HG02571 (cell line): ENCODE results near the gene GPRIN2.
"Not testable (repeated sequence)": the region's sequence is repeated elsewhere in the genome, so short reads cannot be mapped to it uniquely, and the experiment has no call there.

ENCODE experiments used
- ATAC-seq: cut with Tn5 transposase; IDR thresholded peaks from one replicate; pipeline ENCODE4 v1.9.1; 2021; ENCODE audit warnings: mild to moderate bottlenecking, moderate library complexity; ENCODE audit not compliant: unreplicated experiment

Gene GPRIN2

DNA sequence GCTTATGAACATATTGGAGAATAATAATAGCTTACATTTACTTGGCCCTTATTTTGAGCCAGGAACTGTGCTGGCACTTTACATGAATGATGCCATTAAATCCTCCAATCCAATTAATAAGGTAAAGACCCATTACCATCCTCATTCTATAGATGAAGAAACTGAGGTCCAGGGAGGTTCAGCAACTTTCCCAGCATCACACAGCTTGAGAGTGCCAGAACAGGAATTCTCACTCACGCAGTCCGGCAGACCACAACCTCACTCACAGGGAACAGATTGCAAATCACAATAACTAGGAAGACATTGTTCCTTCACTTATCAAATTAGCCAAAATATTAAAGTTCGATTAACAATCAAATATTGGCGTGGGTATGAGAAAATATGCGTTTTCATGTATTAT, 18.3 kb downstream of the GPRIN2 start:
- no peak for ATAC-seq

DNA sequence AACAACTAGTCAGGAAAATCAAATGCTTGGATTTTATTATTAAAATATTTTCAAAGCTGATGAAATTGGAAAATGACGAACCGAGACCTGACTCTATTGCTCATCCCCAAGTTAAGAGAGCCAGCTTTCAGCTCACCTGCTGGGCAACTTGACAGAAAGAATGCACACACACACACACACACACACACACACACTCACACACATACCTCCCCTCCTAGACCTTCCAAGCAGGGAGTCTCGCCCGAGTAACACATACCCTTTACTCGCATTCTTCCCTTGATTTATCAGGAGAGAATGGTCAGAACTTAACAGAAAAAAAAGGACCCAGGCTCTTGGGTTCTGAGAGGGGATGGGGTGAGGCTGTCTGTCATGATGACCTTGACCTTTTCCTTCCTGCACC, 19.1 kb downstream of the GPRIN2 start:
- ATAC-seq: no peak

GRCh38 chr10:46536781-46537180, 19.7 kb downstream of the GPRIN2 start:
- ATAC-seq: no peak

GRCh38 chr10:46536171-46536570, 20.3 kb downstream of the GPRIN2 start:
- no peak for ATAC-seq

DNA sequence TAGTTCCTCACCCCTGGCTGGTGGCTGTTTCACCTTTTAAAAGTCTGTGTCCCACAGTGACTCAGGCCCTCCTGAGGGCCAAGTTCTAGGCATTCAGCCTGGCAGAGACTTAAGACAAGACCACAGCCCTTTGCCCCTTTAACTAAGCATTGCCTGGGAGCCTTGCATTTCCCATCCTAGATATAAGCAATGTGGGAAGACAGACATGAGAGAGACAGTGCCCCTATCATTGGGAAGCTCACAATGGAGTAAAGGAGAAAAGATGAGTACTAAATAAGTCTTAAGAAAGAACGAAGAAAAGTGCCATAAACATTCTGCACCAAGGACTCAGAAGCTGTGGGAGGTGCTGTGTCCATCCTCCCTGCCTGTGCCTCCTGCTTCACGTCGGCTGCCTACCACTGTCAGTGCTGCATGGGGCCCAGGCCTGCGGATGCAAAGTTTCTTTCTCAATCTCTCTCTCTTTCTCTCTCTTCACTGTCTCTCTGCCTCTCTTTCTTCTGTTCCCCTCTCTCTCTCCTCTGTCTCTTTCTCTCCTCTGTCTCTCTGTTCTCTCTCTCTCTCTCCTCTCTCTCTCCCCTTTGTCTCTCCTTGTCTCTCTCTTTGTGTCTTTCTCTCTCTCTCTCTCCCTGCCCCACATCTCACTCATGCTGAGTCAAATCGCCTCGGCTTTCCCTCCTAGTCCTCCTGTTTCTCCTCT, 21.5 kb downstream of the GPRIN2 start:
- ATAC-seq: no peak

GRCh38 chr10:46532256-46532655, 24.2 kb downstream of the GPRIN2 start:
- ATAC-seq: not testable (repeated sequence)

DNA sequence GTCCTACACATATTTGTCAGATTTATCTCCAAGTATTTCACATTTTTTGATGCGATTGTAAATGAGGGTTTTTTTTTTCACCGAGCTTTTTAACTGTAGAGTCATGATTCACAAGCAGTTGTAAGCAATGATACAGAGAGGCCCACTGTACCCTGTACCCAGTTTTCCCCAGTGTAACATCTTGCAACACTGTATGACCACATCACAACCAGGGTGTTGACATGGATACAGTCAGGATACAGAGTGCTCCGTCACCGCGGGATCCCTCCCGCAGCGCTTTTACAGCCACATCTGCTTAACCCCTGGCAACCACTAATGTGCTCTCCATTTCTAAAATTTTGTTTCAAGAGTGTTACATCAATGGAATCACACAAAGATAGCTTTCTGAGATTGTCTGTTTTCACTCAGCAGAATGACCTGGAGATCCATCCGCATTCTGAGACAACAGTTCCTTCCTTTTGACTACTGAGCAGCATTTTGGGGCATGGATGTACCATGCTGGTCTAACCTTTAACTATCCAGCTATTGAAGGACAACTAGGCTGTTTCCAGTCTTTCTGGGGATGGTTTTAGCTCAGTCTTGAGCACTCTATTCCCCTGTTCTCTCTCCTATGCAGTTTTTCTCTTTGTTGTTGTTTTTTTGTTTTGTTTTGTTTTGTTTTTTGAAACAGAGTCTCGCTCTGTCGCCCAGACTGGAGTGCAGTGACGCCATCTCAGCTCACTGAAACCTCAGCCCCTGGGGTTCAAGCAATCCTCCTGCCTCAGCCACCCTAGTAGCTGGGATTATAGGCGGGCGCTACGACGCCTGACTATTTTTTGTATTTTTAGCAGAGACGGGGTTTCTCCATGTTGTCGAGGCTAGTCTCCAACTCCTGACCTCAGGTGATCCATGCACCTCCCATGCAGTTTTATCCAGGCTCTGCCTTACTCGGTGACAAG, 25.9 kb downstream of the GPRIN2 start:
- ATAC-seq: no peak

- ATAC-seq: not testable (repeated sequence)
Measured at GRCh38 chr10:46529742-46530141, 26.7 kb downstream of the GPRIN2 start.

DNA sequence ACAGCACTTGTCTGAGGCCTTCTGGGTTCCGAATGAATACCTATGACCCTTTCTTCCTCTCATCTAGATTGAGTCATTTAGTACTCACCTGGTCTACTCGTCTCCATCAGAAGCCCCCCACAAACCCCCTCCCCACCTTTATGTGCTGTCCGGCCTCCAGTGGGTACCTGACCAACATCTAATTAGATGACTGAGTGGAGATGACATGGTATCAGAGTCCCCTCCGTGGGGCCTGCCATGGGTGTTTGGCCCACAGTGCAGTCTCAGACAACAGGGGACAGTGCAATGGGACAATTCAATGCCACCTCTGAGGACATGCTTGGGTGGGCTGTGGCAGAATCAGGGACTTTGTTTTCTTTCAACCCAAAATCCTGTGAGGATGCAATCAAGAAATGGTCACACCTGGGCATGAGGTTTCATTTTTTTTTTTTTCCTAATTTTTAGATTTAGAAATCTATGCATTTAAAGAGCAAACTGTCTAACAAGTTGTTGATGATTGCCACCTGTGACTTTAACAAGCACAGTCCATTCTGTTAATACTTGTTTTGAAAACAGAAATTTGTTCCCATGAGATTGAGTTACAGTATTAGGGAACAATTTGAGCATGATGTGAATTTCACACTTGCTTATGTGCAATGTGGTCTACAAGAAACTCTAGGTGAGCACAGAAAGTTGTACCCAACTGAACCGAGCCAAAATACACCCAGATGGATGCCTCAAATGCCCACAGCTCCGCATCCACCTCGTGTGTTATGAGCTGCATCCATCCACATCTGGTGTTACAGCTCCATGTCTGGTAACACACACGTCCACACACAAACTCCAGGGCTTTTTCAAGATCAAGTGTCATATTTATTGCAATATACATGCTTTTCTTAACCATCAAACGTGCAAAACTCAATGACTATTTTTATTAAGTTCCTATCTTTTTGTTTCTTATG, 27.5 kb downstream of the GPRIN2 start:
- no peak for ATAC-seq

GRCh38 chr10:46528171-46528671, 28.2 kb downstream of the GPRIN2 start:
- ATAC-seq: no peak

DNA sequence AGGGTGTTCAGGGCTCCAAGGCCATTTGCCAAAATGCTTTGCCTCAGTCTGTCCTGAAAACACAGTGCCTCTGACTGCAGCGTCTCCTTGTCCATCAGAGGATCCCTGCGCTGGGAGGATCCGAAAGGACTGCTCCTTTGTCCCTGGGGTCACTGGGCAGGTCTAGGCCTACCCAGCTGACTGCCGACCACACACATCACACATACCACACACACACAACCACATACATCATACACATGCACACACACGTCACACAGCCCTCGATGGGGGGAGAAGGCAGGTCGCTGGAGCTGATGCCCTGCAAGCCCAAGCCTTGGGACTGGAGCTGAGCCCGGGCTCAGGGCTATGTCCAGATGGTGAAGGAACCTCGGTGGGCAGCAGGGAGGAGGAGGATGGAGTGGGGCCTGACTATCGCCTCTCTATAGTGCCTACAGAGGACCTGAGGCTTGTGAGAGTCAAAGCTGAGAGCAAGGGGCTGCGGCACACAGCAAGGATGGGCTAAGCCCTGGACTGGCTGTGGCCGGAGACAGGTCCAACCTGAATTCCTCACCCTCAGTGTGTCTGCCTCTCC, 29.1 kb downstream of the GPRIN2 start:
- no peak for ATAC-seq

GRCh38 chr10:46526682-46527038, 29.8 kb downstream of the GPRIN2 start:
- ATAC-seq: no peak

- no peak for ATAC-seq
Measured at GRCh38 chr10:46525824-46526681, 30.4 kb downstream of the GPRIN2 start.

GRCh38 chr10:46525177-46525823, 31.2 kb downstream of the GPRIN2 start:
- no peak for ATAC-seq

- ATAC-seq: no peak
Measured at GRCh38 chr10:46524472-46525176, 31.8 kb downstream of the GPRIN2 start.

DNA sequence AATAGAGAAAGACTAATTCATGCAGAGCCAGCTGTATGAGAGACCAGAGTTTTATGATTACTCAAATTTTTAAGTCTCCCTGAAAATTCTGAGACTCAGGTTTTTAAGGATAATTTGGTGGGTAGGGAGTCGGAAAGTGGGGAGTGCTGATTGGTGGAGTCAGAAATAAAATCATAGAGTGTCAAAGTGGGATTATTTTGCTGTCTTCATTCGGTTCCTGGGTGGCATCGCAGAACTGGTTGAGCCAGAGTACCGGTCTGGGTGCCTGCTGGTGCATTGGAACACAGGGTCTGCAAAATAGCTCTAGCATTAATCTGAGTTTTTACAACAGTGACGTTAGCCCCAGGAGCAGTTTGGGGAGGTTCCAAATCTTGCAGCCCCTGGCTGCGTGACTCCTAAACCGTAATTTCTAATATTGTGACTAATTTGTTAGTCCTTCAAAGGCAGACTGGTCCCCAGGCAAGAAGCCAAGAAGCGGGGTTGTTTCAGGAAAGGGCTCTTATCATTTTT, 32.4 kb downstream of the GPRIN2 start:
- no peak for ATAC-seq

DNA sequence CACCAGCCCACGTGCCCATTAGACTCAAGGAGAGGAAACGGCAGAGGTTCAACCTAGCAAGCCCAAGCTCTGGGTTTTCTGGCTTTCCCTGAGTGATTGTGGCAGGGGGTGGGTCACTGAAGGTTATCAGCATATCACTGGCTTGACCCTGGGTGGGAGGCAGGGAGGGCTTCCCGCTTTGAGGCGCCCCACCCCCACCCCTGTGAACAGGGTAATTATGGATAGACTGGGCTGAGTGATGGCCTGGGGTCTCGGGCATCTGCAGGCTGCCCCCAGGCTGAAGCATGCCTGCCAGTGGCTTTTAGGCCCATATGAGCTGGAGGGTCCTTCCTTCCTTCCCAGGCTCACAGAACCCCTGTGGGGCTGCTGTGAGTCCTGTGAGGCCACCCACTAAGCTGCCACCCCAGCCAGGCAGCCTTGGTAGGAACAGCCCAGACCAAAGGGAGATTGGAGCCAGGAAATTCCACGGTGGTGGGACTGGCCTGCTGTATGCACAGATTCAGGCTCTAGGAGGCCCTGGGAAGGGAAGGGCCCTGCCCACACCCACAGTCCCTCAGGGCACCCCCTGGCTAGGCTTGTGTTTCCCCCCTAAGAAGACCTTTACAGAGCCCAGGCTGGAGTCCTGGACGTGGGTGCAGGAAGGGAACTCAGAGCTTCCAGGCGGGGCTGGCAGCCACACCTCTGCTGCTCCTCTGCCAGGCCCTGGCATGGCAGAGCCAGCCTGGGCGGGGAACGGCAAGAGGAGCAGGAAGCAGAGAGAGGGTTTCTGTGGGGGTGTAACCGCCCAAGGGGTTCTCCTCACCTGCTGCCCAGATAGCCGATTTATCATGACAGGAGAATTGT, 33.1 kb downstream of the GPRIN2 start:
- ATAC-seq: no peak
